ENCODE measurements around the gene L3MBTL1.

Gene L3MBTL1

GRCh38 chr20:43590036-43590391 lies 82.5 kb downstream of the L3MBTL1 start:
- no peak for DNase-seq (ENCODE audit: low read depth, low spot score)

- peak; percentile 83 for DNase-seq (ENCODE audit: low read depth, low spot score)
Observed at GRCh38 chr20:43590392-43591303, 83.2 kb downstream of the L3MBTL1 start, which contains the start of gene IFT52. Gene IFT52 (plus strand): TSS chr20:43590937. CDS start chr20:43594699, 3,762 bp downstream.

Data from activated naive CD8-positive, alpha-beta T cell treated with anti-CD3 and anti-CD28 coated beads, Interleukin-2, amount 50 U/mL, for 16 hours (primary cell).